ENCODE data around the gene ARMC10.
"Not testable (repeated sequence)": the region's sequence is repeated elsewhere in the genome, so short reads cannot be mapped to it uniquely, and the experiment has no call there.

GRCh38 chr7:103106703-103107070 lies 31.7 kb downstream of the ARMC10 start:
- not testable (repeated sequence) for TF ChIP-seq SPI1 (IDR thresholded peaks at IDR 0.05; ENCODE audit: low read depth, low read length); POLR2AphosphoS5 (IDR thresholded peaks at IDR 0.05; ENCODE audit: low read depth, low read length); POLR2A (IDR thresholded peaks at IDR 0.05; ENCODE audit: low read depth, low read length); TAF1 (IDR thresholded peaks at IDR 0.05; ENCODE audit: low read depth, low read length); POU2F2 (IDR thresholded peaks at IDR 0.05; ENCODE audit: low read depth, low read length); PAX5 (IDR thresholded peaks at IDR 0.05; ENCODE audit: insufficient read depth, low read length, severe bottlenecking)
